GM12865 (cell line): ENCODE results near the gene SPECC1.

ENCODE experiments used
- DNase-seq: peaks from one replicate; pipeline ENCODE4 v3.0.0; 2010; ENCODE audit warnings: low read depth
- H3K4me3 ChIP-seq: 2 replicates; pipeline ENCODE4 v1.5.1; 2011; ENCODE audit warnings: mild to moderate bottlenecking, low read depth, low read length, control low read depth
- CTCF ChIP-seq: IDR thresholded peaks from 2 replicates; pipeline ENCODE4 v1.5.1; 2011; ENCODE audit warnings: low read length, control low read depth, low read depth, inconsistent platforms; ENCODE audit not compliant: insufficient read depth; ENCODE audit errors: missing control alignments

The SPECC1 gene

GRCh38 chr17:20282526-20283308 lies 273.6 kb downstream of the SPECC1 start:
- TF ChIP-seq CTCF = no peak
- no peak for DNase-seq
- H3K4me3 ChIP-seq = no peak overlapping the region

- TF ChIP-seq CTCF = no peak
- H3K4me3 ChIP-seq = no peak overlapping the region
- no peak for DNase-seq
Observed at GRCh38 chr17:20284022-20284421, 274.9 kb downstream of the SPECC1 start.

GRCh38 chr17:20284570-20285295 lies 275.6 kb downstream of the SPECC1 start:
- no peak for TF ChIP-seq CTCF
- DNase-seq = no peak

GRCh38 chr17:20289984-20290383 lies 280.8 kb downstream of the SPECC1 start:
- DNase-seq = no peak
- no peak overlapping the region for H3K4me3 ChIP-seq
- TF ChIP-seq CTCF = no peak

More at GRCh38 chr17:20284570-20285295, 275.6 kb downstream of the SPECC1 start:
- no peak overlapping the region for H3K4me3 ChIP-seq

GRCh38 chr17:20291853-20292252 lies 282.7 kb downstream of the SPECC1 start:
- TF ChIP-seq CTCF = no peak
- no peak overlapping the region for H3K4me3 ChIP-seq
- no peak for DNase-seq

- H3K4me3 ChIP-seq = no peak overlapping the region
- DNase-seq = no peak
- TF ChIP-seq CTCF = no peak
Observed at GRCh38 chr17:20293501-20293900, 284.3 kb downstream of the SPECC1 start.
